HG03064 (cell line): ENCODE data around the gene DIO3.

Experiments
- ATAC-seq: cut with Tn5 transposase; IDR thresholded peaks from one replicate; pipeline ENCODE4 v1.9.1; 2021; ENCODE audit warnings: low read depth; ENCODE audit not compliant: unreplicated experiment

The DIO3 gene

DNA sequence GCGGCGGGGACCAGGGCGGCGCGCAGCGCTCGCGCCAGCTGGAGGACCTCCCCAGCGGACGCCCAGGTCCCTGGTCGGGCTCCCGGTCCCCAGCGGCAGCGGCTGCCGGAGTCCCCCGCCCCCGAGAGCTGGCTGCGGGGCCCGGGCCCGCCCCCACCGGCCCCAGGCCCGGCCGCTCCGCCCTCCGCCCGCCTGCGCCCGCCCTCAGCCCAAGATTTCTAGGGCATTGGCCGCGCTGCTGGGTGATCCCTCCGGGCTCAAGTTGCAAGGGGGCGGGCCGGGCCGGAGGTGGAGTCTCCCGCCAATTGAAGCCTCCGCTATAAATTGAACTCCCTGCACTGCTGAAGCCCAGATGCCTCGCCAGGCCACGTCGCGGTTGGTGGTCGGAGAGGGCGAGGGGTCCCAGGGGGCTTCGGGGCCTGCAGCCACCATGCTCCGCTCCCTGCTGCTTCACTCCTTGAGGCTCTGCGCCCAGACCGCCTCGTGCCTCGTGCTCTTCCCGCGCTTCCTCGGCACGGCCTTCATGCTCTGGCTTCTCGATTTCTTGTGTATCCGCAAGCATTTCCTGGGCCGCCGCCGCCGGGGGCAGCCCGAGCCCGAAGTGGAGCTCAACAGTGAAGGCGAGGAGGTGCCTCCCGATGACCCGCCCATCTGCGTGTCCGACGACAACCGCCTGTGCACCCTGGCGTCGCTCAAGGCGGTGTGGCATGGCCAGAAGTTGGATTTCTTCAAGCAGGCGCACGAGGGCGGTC, at the start of gene DIO3:
DIO3 (plus strand) TSS at position 351 of the 752 bp plus-strand sequence.
- ATAC-seq: no peak

DNA sequence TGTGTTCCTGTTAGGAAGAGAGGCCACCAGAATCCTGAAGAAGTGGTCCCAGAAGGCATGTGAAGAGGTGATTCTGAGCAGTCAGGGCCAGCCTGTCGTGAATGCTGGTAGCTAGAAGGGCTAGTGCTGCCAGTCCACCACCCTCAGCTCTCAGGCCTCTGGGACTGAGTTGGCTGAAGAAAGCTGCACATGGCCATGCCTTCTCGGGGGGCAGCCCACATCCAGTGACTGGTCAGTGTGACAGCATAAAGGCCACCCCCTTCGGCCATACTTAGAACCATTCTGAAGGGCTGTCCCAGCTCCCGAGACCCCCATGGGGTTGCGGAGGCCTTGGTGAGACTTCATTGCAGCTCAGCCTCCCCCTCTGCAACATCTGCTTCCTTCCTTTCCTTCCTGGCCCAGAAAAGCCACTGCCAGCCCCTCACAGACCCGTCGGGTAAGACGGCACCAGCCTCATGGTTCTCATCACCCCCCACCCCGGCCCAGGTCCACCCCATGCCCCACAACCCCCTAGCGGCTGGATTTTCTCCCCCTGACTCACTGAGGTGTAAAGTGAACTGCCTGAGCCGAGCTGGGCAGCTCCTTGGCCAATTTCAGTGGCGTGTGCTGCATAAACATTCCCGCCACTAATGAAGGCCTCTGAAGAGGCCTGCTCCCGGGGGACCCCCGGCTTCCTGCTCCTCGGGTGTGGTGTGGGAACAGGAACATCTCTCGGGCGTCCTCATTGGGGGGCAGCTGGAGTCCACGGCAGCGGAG, 49.5 kb upstream of the DIO3 start:
- no peak for ATAC-seq

DNA sequence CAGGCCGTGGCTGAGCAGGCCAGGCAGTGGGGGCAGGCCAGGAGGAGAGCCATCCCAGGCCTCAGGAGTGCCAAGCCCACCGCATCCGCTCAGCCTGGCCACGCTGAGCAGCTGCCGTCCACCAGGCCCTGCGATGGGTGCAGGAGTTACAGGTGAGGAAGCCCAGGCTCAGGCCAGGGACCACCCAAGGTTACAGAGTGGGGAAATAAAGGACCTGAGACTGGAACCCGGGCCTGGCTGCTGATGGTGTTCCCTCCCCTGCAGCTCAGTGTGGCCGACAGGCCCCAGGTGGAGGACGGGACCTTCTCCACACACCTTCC, 49.0 kb upstream of the DIO3 start:
- no peak for ATAC-seq

DNA sequence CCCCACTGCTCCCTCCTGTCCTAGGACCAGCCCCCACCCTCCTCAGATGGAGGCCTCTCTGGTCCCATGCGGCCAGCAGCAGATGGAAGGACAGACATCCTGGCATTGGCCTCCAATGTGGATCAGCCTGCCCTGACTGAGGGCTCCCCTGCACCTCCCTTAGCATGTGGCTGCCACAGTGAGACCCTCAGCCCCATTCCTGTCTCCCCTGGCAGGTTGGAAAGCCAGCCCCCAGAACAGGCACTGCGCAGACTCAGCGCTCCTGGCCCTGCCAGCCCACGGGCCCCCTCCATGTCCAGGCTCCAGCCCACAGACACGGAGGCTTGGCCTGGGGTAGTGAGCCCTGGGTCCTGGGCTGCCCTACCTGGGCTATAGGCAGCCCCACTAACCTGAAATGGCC, 47.2 kb upstream of the DIO3 start:
- ATAC-seq: no peak

DNA sequence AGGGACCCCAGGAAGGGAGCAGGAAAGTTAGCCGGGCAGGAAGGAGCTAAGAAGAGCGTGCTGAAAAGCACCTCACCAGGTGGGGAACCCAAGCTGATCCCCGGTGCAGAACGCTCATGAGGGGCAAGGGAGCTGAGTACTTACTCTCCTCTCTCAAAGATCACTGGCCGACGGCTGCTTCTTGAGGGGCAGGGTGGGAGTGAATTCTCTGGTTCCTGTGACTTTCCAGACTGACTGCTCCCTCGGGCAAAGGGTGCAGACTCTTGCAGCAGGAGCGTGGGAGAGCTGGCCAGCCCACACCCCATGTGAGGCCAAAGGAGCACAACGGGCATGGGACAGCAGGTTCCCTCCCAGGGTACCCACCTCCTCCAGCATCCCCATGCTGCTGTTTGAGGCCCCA, 44.9 kb upstream of the DIO3 start:
- no peak for ATAC-seq

DNA sequence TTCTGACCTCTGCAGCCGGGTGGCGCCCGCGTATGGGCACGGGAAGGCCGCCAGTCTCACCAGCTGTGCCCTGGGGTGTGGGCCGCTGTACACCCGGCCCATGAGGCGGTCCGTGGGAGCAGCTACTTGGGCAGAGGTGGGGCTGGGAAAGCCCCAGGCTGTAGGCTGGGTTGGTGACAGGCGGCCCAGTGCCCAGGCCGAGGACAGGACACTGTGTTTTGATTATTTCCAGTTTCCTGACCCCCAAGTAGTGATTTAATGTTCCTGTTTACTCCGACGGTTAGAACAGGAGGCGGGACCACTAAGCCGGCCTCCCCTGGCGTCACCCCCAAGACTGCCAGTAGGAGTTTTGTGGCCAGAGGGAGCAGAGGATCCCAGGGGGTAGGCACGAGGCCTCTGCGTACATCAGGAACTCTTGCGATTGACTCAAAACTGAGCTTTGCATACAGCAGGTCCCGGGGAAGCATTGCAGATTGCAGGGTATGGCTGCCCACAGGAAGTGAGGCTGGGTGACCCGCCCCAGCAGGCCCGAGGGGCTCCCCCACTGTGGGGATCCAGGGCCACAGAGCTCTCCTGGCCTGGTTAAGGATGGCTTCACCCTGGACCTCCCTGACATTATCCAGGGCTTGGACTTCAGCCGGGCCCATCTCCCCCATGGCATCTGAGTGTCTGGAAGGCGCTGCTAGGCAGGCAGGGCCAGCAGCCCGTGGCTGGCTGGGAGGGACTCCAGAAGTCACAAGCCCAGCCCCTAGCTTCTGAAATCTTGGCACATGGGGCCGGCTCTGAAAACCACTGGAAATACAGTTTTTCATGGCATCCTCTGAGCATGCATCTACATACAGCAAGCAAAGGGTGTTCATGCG, 42.5 kb upstream of the DIO3 start:
- no peak for ATAC-seq

DNA sequence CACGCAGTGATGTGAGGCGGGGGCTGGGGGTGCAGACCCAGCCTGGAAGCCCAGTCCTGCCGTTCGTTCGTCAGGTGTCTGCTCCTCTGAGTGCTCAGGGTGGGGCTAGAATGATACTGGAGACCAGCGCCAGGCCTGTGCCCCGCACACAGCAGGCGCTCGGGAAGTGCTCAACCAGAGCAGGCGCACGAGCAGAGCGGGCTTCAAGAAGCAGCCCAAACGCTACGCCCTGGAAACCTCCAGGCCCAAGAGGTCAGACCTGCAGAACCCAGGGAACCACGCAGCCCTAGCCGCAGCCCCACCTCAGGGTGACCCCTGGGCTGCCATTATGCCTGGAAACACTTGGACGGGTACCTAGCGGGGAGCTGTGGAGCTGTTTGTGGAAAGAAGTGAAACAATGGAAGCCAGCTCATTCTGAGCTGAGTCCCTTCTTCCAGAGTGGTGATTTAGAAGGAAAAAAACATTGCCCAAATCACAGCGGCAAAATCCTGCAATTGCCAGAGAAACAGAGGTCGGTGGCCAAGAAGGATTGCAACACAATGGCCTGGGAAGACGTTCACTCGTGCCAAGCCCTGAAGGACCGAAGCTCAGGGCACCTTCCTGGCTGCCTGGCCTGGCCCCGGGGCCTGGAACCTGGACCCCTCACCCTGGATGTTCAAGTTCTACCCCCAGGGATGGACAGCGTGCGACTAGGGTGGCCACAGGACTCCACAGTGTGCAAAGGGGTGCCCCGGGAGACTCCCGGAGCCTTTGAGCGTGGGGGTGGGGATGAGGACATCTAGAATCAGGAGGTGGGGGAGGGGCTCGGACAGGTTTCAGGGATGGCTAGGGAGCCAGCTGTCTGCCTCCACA, 40.4 kb upstream of the DIO3 start:
- ATAC-seq: no peak

DNA sequence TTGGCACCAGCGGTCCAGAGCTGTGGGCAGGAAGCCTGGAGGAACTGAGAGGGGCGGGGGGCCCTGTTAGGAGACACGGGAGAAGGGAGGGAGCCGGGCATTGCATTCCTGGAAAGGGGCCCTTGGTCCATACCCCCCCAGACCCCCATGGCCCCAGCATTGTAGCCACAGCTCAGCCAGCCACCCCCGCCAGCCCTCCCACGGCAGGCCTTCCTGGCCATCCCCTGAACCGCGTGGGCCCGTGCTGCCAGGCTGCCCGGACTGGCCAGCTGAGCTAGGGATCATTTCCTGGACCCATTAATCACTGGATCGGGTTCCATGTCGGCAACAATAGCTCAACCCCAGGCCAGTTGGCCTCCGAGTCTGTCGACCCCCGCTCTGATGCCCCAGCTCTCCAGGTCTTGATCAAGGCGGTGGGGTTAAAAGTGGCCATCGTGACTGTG, 39.8 kb upstream of the DIO3 start:
- ATAC-seq: no peak

DNA sequence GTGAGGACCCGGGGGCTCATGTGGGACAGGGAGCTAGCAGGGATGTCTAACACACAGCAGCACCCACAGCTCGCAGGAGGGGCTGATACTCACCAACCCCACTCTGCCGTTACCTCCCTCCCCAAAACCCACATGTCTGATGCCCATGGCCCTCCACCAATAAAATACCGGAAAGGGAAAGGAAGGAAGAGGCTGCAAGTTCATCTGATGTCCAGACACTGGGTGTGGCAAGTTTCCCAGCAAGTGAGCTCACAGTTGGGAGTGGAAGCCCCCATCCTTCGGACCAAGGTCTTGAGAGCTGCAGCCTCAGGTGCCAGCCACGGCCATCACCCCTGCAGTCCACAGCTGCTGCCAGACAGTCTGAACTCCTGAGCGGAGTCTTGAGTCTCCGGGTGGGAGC, 39.3 kb upstream of the DIO3 start:
- ATAC-seq: no peak

DNA sequence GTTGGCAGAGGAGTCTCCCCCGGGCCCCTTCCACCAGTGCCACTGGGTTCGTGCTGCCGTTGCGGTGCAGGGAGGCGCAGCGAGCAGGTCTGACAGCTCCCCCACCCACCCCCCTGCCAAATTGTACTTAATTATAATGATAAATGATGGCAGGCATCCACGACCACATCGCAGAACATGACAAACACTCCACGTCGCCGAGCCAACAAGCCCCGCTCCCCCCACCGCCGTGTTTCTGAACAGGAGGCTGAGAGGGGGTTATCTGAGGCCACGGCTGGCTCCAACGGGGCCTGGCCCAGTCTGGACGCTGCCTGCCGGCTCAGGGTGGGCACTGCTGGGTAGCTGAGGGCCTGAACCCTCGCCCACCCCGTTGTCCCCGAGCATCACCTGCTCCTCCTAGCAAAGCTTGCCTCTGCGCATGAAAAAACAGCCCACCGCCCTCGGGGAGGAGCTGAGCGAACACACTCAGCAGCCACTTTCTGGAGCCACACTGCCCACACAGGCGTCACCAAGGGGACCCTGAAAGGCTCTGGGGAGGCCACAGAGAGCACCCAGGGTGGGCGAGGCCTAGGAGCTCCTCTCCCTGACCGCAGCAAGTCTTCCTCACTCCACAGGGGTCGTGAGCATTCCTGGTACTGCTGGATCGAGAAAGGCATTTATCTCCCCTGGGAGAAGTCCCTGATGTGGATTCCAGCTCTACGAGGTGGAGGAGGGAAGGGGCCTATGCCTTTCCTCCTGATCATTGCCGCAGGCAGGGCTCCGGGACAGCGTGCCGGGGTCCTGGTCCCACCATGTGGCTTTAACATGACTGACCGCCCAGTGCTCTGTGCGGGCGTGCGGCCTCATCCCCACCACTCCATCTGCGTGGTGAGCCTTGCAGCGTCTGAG, 35.4 kb upstream of the DIO3 start:
- no peak for ATAC-seq

DNA sequence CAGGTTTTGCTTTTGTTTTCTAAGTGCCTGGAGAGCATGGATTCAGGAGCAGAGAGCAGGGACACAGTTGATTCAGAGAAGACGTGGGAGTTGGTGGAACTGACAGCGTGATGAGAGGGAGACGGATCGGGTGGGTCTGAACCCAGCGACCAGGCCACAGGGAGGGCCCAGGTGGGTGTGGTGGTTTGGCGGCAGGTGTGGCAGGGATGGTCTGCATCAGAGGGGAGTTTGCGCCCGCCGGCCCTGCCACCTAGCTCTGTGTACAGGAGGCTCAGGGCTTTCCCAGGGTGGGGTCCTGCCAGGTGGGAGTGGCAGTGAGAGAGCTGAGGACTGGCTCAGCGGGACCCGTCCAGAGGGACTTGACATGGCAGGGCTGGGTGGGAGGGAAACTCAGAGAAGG, 33.3 kb upstream of the DIO3 start:
- ATAC-seq: no peak

DNA sequence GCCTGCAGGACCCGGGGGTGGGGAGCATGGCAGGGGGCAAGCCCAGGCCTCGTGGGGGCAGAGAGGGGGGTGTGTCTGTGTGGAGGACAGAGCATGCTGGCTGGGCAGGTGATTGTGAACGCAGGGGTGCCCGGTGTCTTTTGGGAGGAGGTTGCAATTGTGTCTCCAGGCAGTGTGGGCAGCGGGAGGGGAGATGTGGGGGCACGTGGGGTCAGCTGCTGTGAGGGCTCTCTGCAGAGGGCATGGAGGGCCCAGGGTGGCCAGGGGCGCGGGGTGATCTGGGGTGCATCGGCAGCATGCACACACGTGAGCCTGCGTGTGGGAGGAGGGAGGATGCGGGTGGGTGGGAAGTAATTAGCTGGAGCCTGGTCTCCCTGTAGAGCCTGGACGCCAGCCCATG, 32.2 kb upstream of the DIO3 start:
- ATAC-seq: no peak

DNA sequence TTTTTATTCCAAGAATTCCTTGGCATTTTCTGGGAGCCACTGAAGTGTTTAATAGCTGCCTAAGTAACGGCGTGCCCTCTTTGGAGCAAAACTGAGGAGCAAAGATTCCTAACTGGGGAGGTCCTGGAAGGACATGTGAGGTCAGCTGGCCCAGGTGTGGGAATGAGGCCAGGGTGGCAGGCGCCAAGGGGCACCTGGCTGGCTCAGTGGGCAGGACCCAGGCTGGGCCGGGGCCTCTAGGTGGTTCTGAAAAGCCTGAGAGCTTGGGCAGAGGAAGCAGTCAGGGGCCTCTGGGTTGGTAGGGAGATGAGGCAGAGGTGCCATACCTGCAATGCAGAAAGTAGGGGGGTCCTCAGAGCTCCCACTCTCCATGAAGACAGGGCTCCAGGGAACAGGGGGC, 27.1 kb upstream of the DIO3 start:
- ATAC-seq: no peak

DNA sequence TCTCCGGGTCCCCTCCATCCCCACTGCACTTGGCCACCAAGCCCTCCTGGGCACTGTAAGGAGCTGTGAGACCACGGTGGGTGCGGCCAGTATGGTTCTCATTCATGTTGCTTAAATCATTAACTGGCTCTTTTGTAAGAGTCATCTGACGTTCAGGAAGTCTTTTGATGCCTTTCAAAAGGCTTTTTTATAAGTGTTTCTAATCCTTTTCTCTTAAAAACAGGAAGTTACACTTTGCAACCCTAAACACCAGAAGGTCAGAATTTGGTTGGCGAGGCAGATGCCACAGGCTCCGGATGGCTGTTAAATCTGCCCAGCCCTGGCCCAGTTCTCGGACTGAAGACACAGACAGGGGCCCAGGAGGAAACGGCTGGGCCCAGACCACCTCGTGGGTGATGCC, 26.1 kb upstream of the DIO3 start:
- ATAC-seq: no peak

DNA sequence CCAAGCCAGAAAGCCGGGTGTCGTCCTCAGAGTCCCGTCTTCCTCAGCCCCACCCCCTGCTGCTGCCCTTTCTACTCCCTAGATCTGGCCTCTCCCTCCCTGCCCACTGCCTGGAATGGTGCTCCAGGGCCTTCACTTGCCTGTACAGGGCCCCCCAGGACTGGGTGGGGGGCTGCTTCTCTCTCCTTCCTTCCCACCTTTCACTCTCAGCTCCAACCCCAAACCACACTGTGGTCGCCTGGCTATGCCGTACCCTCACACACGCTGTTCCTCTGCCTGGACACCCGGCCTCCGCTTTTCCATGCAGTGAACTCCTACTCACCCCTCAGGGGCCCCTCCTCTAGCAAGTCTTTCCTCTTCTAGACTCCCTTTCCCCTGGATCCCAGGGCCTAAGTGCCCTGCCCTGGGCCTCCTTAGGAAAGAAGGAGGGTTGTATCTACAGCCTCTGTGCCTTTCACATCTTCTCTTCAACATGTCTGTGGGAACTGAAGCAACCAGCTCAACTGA, 25.5 kb upstream of the DIO3 start:
- no peak for ATAC-seq

DNA sequence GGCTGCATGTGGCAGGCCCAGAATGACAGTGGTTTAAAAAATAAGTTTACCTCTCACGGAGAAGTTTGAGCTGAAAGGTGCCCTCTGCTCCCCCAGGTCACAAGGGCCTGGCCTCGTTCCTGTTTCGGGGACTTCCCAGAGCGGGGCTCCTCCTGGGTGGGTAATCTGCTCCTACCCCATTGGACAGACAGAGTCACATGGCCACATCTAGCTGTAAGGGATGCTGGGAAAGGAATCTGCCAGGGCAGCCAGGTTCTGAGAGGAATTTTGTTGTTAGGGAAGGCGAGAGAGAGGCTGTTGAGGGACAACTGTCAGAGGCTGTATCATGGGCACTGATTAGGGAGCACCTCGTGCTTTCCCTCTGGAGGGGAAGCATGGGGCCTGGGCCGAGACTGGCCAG, 24.0 kb upstream of the DIO3 start:
- ATAC-seq: no peak

DNA sequence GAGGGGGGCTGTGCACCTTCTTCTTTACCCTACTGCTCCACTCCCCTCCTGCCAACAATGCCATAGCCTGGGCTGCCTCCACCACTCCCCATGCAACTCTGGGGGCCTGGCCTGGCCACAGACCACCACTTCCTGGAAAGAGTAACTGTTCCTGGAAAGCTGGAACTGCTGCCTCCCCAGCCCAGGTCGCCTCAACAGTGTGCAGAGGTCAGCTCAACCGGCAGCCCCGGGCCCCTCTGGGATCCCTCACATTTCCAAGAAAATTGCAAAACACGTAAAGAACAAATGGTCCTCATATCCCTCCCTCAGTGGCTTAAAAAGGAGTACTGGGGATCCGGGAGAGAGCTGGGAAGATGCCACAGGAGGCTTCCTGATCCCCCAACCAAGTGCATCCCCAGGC, 22.4 kb upstream of the DIO3 start:
- no peak for ATAC-seq

DNA sequence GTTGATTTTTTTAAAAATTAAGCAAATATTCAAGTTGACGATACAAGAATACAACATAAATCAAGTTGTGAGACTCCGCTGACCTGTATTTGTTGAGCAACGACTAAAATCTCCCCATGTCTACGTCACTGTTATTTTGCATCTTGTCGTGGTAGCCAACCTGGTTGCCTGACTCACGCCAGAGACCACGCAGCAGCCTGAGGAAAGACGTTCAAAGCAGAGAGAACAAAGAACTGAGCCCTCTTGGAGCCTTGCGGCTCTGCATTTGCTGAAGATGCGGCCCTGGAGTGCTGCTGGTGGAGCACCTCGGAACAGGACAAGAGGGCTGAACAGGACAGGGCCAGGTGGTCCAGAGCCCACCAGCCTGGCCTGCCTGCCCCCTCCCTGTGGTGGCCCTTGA, 21.4 kb upstream of the DIO3 start:
- ATAC-seq: no peak
